ENCODE measurements around the gene MEAF6. TPM values are rescaled to one million over a fixed set of nuclear protein-coding genes. Genes with fewer than 3 reads are reported as not detected.
"Not testable (repeated sequence)": the region's sequence is repeated elsewhere in the genome, so short reads cannot be mapped to it uniquely, and the experiment has no call there.

The MEAF6 gene
- total RNA-seq, 1 donor from 2014 or later = 54.5 TPM

GRCh38 chr1:37553598-37553926, 39.0 kb upstream of the MEAF6 start:
- Histone ChIP-seq H3K4me3 (peak overlapping the region; percentile 87 to 95), H3K36me3 (peaks cover 0 to 24% of the 10 kb centered on the region in 2 donors), H3K4me1 (peaks cover 33% of the 10 kb centered on the region), H3K27ac (peak overlapping the region; percentile 70), H3K9me3 (no peaks in the 10 kb centered on the region), H3K27me3 (no peaks in the 10 kb centered on the region)
- DNase-seq (ENCODE audit: extremely low spot score in 2 of 2) = no peak
- TF ChIP-seq POLR2A (IDR thresholded peaks at IDR 0.05) (no peak), CTCF (IDR thresholded peaks at IDR 0.05) (no peak), POLR2AphosphoS5 (IDR thresholded peaks at IDR 0.05; ENCODE audit: insufficient read depth in 1 of 2, low read depth in 1 of 2) (no peak)
- intact Hi-C loops (cut with DNase I) = no loop called here

GRCh38 chr1:37549341-37549740, 34.8 kb upstream of the MEAF6 start:
- H3K4me1 ChIP-seq = peaks cover 17% of the 10 kb centered on the region
- no peak overlapping the region for H3K4me3 ChIP-seq
- H3K27ac ChIP-seq = no peak overlapping the region
- DNase-seq (ENCODE audit: extremely low spot score in 2 of 2) = no peak
- no peak for TF ChIP-seq POLR2A (IDR thresholded peaks at IDR 0.05)
- peaks cover 0 to 59% of the 10 kb centered on the region in 2 donors for H3K36me3 ChIP-seq
- H3K9me3 ChIP-seq = no peaks in the 10 kb centered on the region
- no peaks in the 10 kb centered on the region for H3K27me3 ChIP-seq
- intact Hi-C loops (cut with DNase I) = no loop called here

- no peak for DNase-seq (ENCODE audit: extremely low spot score in 2 of 2)
- H3K27me3 ChIP-seq = no peaks in the 10 kb centered on the region
- no peak overlapping the region for H3K27ac ChIP-seq
- no peaks in the 10 kb centered on the region for H3K9me3 ChIP-seq
- H3K36me3 ChIP-seq = peaks cover 0 to 55% of the 10 kb centered on the region in 2 donors
- no peak overlapping the region for H3K4me3 ChIP-seq
- no peaks in the 10 kb centered on the region for H3K4me1 ChIP-seq
- intact Hi-C loops (cut with DNase I) = no loop called here
- TF ChIP-seq CTCF (IDR thresholded peaks at IDR 0.05) = no peak
- TF ChIP-seq POLR2A (IDR thresholded peaks at IDR 0.05) = no peak
- no peak for TF ChIP-seq POLR2AphosphoS5 (IDR thresholded peaks at IDR 0.05; ENCODE audit: insufficient read depth in 1 of 2, low read depth in 1 of 2)
These were observed 30.5 kb upstream of the MEAF6 start for GRCh38 chr1:37545019-37545418.

GRCh38 chr1:37544530-37544929, 30.0 kb upstream of the MEAF6 start:
- TF ChIP-seq POLR2AphosphoS5 (IDR thresholded peaks at IDR 0.05; ENCODE audit: insufficient read depth in 1 of 2, low read depth in 1 of 2) (no peak), CTCF (IDR thresholded peaks at IDR 0.05) (no peak), POLR2A (IDR thresholded peaks at IDR 0.05) (no peak)
- H3K27me3 ChIP-seq = no peaks in the 10 kb centered on the region
- no peaks in the 10 kb centered on the region for H3K9me3 ChIP-seq
- peaks cover 0 to 60% of the 10 kb centered on the region in 2 donors for H3K36me3 ChIP-seq
- no peak overlapping the region for H3K4me3 ChIP-seq
- H3K27ac ChIP-seq = no peak overlapping the region
- intact Hi-C loops (cut with DNase I) = no loop called here
- no peaks in the 10 kb centered on the region for H3K4me1 ChIP-seq
- no peak for DNase-seq (ENCODE audit: extremely low spot score in 2 of 2)

- no peaks in the 10 kb centered on the region for H3K4me1 ChIP-seq
- no peaks in the 10 kb centered on the region for H3K9me3 ChIP-seq
- H3K4me3 ChIP-seq = no peak overlapping the region
- H3K27ac ChIP-seq = no peak overlapping the region
- no peak for DNase-seq (ENCODE audit: extremely low spot score in 2 of 2)
- intact Hi-C loops (cut with DNase I) = no loop called here
- TF ChIP-seq CTCF (IDR thresholded peaks at IDR 0.05) = no peak
- no peaks in the 10 kb centered on the region for H3K27me3 ChIP-seq
- peaks cover 0 to 66% of the 10 kb centered on the region in 2 donors for H3K36me3 ChIP-seq
These were observed 25.6 kb upstream of the MEAF6 start for GRCh38 chr1:37540036-37540785.

GRCh38 chr1:37539154-37539553, 24.6 kb upstream of the MEAF6 start:
- DNase-seq (ENCODE audit: extremely low spot score in 2 of 2); H3K27me3 ChIP-seq; H3K4me1 ChIP-seq; H3K4me3 ChIP-seq; intact Hi-C loops (cut with DNase I); H3K27ac ChIP-seq; H3K9me3 ChIP-seq: not testable (repeated sequence)
- peaks cover 0 to 59% of the 10 kb centered on the region in 2 donors for H3K36me3 ChIP-seq

All from vagina (tissue), 2 donors.